Neural cell (in vitro differentiated cells): ENCODE measurements around the gene KYNU. TPM values are rescaled to one million over a fixed set of nuclear protein-coding genes. Genes with fewer than 3 reads are reported as not detected.

Source experiments
- H2AFZ ChIP-seq: fragments of 200-600, 300-800 bp; sonication (generic), shearing (Covaris generic); 2 replicates; pipeline ENCODE4 v1.6.0; 2014; ENCODE audit warnings: low read depth, mild to moderate bottlenecking, antibody characterized with exemption, low read length, moderate library complexity
- H3F3A ChIP-seq: fragments of 200-600 bp; shearing (Covaris generic); 2 replicates; pipeline ENCODE4 v1.6.1; 2016; ENCODE audit warnings: mild to moderate bottlenecking, moderate library complexity, mixed read lengths, antibody characterized with exemption, low read length; ENCODE audit not compliant: insufficient read depth, poor library complexity, severe bottlenecking
- H3K27ac ChIP-seq: fragments of 200-600, 300-800 bp; sonication (generic), shearing (Covaris generic); 2 replicates; pipeline ENCODE4 v1.5.1; 2014; ENCODE audit warnings: mild to moderate bottlenecking, low read length, moderate library complexity
- H3K27me3 ChIP-seq: fragments of 300-800, 200-600 bp; sonication (generic), shearing (Covaris generic); 2 replicates; pipeline ENCODE4 v1.6.0; 2014; ENCODE audit warnings: mild to moderate bottlenecking, low read depth, low read length, moderate library complexity; ENCODE audit not compliant: insufficient read depth
- H3K36me3 ChIP-seq: fragments of 300-800, 200-600 bp; sonication (generic), shearing (Covaris generic); 2 replicates; pipeline ENCODE4 v1.5.1; 2014; ENCODE audit warnings: mild to moderate bottlenecking, antibody characterized with exemption, low read length, moderate library complexity; ENCODE audit not compliant: insufficient read depth
- H3K4me2 ChIP-seq: fragments of 300-800, 200-600 bp; sonication (generic), shearing (Covaris generic); 2 replicates; pipeline ENCODE4 v1.6.0; 2014; ENCODE audit warnings: mild to moderate bottlenecking, low read length
- H3K4me3 ChIP-seq: fragments of 300-800, 200-600 bp; sonication (generic), shearing (Covaris generic); 2 replicates; pipeline ENCODE4 v1.5.1; 2014; ENCODE audit warnings: mild to moderate bottlenecking, low read length, moderate library complexity
- H3K79me2 ChIP-seq: fragments of 200-600 bp; shearing (Covaris generic); replicated peaks from 2 replicates; pipeline ENCODE4 v1.6.0; 2014; ENCODE audit warnings: mild to moderate bottlenecking, low read length, moderate library complexity; ENCODE audit not compliant: insufficient read depth
- H3K9ac ChIP-seq: fragments of 300-800, 200-600 bp; sonication (generic), shearing (Covaris generic); 2 replicates; pipeline ENCODE4 v1.6.1; 2016; ENCODE audit warnings: mild to moderate bottlenecking, low read length, mixed read lengths
- H3K9me2 ChIP-seq: fragments of 200-600 bp; shearing (Covaris generic); 2 replicates; pipeline ENCODE4 v1.6.1; 2016; ENCODE audit warnings: mild to moderate bottlenecking, low read length, mixed read lengths; ENCODE audit not compliant: insufficient read depth
- H3K9me3 ChIP-seq: fragments of 200-600, 300-800 bp; sonication (generic), shearing (Covaris generic); 2 replicates; pipeline ENCODE4 v1.6.1; 2016; ENCODE audit warnings: mild to moderate bottlenecking, mixed run types, low read length, moderate library complexity, mixed read lengths
- H4K20me1 ChIP-seq: fragments of 200-600 bp; shearing (Covaris generic); 2 replicates; pipeline ENCODE4 v1.6.1; 2016; ENCODE audit warnings: mild to moderate bottlenecking, mixed run types; ENCODE audit not compliant: insufficient read depth
- CTCF ChIP-seq: fragments of 450-650 bp; IDR thresholded peaks from 2 replicates; pipeline ENCODE4 v1.5.1; 2014; ENCODE audit warnings: antibody characterized with exemption, mild to moderate bottlenecking, moderate library complexity; ENCODE audit not compliant: poor library complexity, severe bottlenecking
- EP300 ChIP-seq: fragments of 450-650 bp; conservative IDR thresholded peaks from 2 replicates; pipeline ENCODE4 v1.6.1; 2014; ENCODE audit warnings: antibody characterized with exemption, mild to moderate bottlenecking, moderate library complexity; ENCODE audit not compliant: poor library complexity, severe bottlenecking
- EZH2 ChIP-seq: fragments of 200-600, 300-800 bp; shearing (Covaris generic), sonication (generic); IDR thresholded peaks from 2 replicates; pipeline ENCODE4 v1.6.1; 2014; ENCODE audit warnings: antibody characterized with exemption, low read length, borderline replicate concordance, mild to moderate bottlenecking; ENCODE audit not compliant: insufficient read depth, poor library complexity, severe bottlenecking
- MXI1 ChIP-seq: fragments of 450-650 bp; conservative IDR thresholded peaks from 2 replicates; pipeline ENCODE4 v1.6.1; 2014; ENCODE audit warnings: antibody characterized with exemption, mild to moderate bottlenecking; ENCODE audit not compliant: poor library complexity, severe bottlenecking
- POLR2AphosphoS5 ChIP-seq: IDR thresholded peaks from 2 replicates; pipeline ENCODE4 v1.6.1; 2012
- RAD21 ChIP-seq: fragments of 450-650 bp; conservative IDR thresholded peaks from 2 replicates; pipeline ENCODE4 v1.6.1; 2014; ENCODE audit warnings: antibody characterized with exemption, mild to moderate bottlenecking, moderate library complexity
- REST ChIP-seq: IDR thresholded peaks from 2 replicates; pipeline ENCODE4 v1.6.1; 2012; ENCODE audit warnings: borderline replicate concordance
- SMC3 ChIP-seq: fragments of 450-650 bp; conservative IDR thresholded peaks from 2 replicates; pipeline ENCODE4 v1.6.1; 2014; ENCODE audit warnings: antibody characterized with exemption, mild to moderate bottlenecking, moderate library complexity; ENCODE audit not compliant: poor library complexity
- TAF1 ChIP-seq: IDR thresholded peaks from 2 replicates; pipeline ENCODE4 v1.6.1; 2012; ENCODE audit warnings: low read depth
- polyA plus RNA-seq: library from polyadenylated mRNA; depleted of rRNA; stranded (reverse); fragments of >200 nt; gene quantifications from 2 replicates; pipeline ENCODE4 v1.2.3, GENCODE V29; 2014

The KYNU gene
- polyA plus RNA-seq, 1 donor from 2014 or later = 0.25 TPM

GRCh38 chr2:142876423-142876822 is 1.0 kb upstream of the KYNU start:
- Histone ChIP-seq H3K27me3 (no peaks in the 10 kb centered on the region), H3K9ac (no peak overlapping the region), H3K9me2 (no peaks in the 10 kb centered on the region), H3F3A (no peaks in the 10 kb centered on the region), H3K36me3 (no peaks in the 10 kb centered on the region), H3K4me3 (no peak overlapping the region), H3K79me2 (no peaks in the 10 kb centered on the region), H2AFZ (no peak overlapping the region), H4K20me1 (no peaks in the 10 kb centered on the region), H3K9me3 (no peaks in the 10 kb centered on the region), H3K27ac (no peak overlapping the region), H3K4me2 (no peak overlapping the region)
- no peak for TF ChIP-seq POLR2AphosphoS5

GRCh38 chr2:142878031-142878678 is 691 bp downstream of the KYNU start:
- no peak for TF ChIP-seq MXI1
- no peak for TF ChIP-seq REST
- TF ChIP-seq SMC3 = no peak
- TF ChIP-seq TAF1 = no peak
- no peak for TF ChIP-seq EZH2
- TF ChIP-seq POLR2AphosphoS5 = no peak
- TF ChIP-seq RAD21 = no peak
- no peak for TF ChIP-seq CTCF
- TF ChIP-seq EP300 = no peak
- Histone ChIP-seq H3K4me2 (no peak overlapping the region), H2AFZ (no peak overlapping the region), H3K9me2 (no peaks in the 10 kb centered on the region), H3K9ac (no peak overlapping the region), H3K4me3 (no peak overlapping the region), H3K27me3 (no peaks in the 10 kb centered on the region), H3K27ac (no peak overlapping the region), H4K20me1 (no peaks in the 10 kb centered on the region), H3K36me3 (no peaks in the 10 kb centered on the region), H3F3A (no peaks in the 10 kb centered on the region), H3K9me3 (no peaks in the 10 kb centered on the region), H3K79me2 (no peaks in the 10 kb centered on the region)

GRCh38 chr2:142879151-142879550 is 1.7 kb downstream of the KYNU start:
- H2AFZ ChIP-seq = no peak overlapping the region
- no peak overlapping the region for H3K9ac ChIP-seq
- no peaks in the 10 kb centered on the region for H3F3A ChIP-seq
- H3K4me3 ChIP-seq = no peak overlapping the region
- H3K4me2 ChIP-seq = no peak overlapping the region
- H4K20me1 ChIP-seq = no peaks in the 10 kb centered on the region
- H3K36me3 ChIP-seq = no peaks in the 10 kb centered on the region
- TF ChIP-seq EZH2 (no peak), TAF1 (no peak), EP300 (no peak), MXI1 (no peak), RAD21 (no peak), POLR2AphosphoS5 (no peak), SMC3 (no peak), REST (no peak), CTCF (no peak)
- no peak overlapping the region for H3K27ac ChIP-seq
- no peaks in the 10 kb centered on the region for H3K27me3 ChIP-seq
- no peaks in the 10 kb centered on the region for H3K79me2 ChIP-seq
- no peaks in the 10 kb centered on the region for H3K9me2 ChIP-seq
- no peaks in the 10 kb centered on the region for H3K9me3 ChIP-seq
